ENCODE measurements around the gene TMBIM6. TPM values are rescaled to one million over a fixed set of nuclear protein-coding genes. Genes with fewer than 3 reads are reported as not detected.
"Not testable (repeated sequence)": the region's sequence is repeated elsewhere in the genome, so short reads cannot be mapped to it uniquely, and the experiment has no call there.

The TMBIM6 gene
- total and polyA plus RNA-seq, 7 experiments from 2014 or later, result 307 to 916 (median 392) TPM

DNA sequence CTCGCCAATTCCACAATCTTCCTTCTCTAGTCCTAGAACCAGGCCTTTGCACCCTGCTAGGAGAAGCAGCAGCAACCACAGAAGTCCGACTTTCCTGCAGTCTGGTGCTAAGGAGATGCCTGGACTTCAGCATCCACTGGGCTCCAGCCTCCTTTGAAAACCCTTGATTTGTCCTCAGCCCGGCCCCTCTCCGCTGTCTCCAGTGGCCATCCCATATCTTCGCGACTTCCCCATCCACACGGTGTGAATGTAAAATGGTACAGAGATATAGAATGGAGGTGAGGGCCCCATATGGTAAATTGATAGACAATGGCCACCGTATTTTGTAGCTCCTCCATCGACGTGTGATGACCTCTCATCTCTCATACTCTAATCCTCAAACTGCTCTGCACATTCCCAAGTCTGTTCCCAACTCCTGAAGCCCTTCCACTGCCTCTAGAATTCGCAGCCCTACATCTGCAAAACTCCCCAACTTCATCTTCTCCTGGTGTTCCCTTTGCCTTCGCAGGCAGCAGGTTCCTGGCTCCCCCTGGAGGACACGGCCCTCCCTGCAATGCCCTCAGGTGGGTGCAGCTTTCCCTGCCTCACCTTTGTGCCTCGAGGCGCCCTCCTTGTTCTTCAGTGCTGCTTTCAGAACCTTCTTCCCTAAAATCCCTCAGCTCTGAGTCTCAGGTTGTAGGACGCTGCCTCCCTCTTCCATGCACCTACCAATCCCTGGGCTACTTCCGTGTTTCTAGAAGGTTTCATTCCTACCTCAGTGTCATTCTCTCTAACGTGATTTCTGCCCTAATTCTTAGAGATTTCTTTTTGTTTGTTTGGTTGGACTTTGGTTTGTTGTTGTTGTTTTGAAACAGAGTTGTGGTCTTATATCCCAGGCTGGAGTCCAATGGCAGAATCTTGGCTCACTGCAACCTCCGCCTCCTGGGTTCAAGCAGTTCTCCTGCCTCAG is 36.7 kb downstream of the TMBIM6 start:
- CTCF ChIA-PET, result interaction anchor here (0.5 to 2.7 kb wide), 19 partner anchors 11 to 348 kb away, joined by 3 to 33 read pairs (median 4); partner anchors contain the start of genes BCDIN3D and TMBIM6

DNA sequence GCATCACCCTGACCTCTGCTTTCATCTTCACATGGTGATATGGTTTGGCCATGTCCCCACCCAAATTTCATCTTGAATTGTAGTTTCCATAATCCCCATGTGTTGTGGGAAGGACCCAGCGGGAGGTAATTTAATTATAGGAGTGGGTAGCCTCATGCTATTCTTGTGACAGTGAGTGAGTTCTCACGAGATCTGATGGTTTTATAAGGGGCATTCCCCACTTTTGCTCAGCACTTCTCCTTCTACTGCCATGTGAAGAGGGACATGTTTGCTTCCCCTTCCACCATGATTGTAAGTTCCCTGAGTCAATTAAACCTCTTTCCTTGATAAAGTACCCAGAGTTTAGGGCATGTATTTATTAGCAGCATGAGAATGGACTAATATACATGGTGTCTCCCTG is 38.2 kb downstream of the TMBIM6 start:
- H3K27me3 ChIP-seq (ENCODE audit: control insufficient read depth in 2 of 2, insufficient read depth in 2 of 2, low read length in 2 of 2), result peaks cover 0 to 8% of the 10 kb centered on the region in 2 donors
- peaks cover 6 to 40% (median 37%) of the 10 kb centered on the region in 5 donors for H3K27me3 Mint-ChIP-seq
- H3K9me3 ChIP-seq (ENCODE audit: control insufficient read depth in 2 of 3, low read length in 3 of 3), result no peaks in the 10 kb centered on the region
- intact Hi-C loops (cut with micrococcal nuclease), result loop anchor here (2.0 to 5.0 kb wide), 3 partner anchors 135 to 278 kb away; partner anchors contain the start of gene ASIC1 (in 2 of the 2)
- no peak overlapping the region for H3K4me3 ChIP-seq (ENCODE audit: low read length)
- peaks cover 10 to 21% (median 13%) of the 10 kb centered on the region in 7 donors for H3K4me1 Mint-ChIP-seq
- ChIA-PET CTCF (interaction anchor here (1.7 kb wide), 1 partner anchor 72 kb away, joined by 5 read pairs; no protein-coding TSS in a partner anchor), POLR2A (no interaction called here)
- ATAC-seq (no peak), DNase-seq (no peak)
- no peaks in the 10 kb centered on the region for H3K36me3 Mint-ChIP-seq
- H3K27ac ChIP-seq (ENCODE audit: low read depth, low read length), result no peak overlapping the region
- H3K36me3 ChIP-seq (ENCODE audit: control insufficient read depth in 2 of 3, insufficient read depth in 3 of 3, low read length in 3 of 3), result no peaks in the 10 kb centered on the region
- H3K9me3 Mint-ChIP-seq, result peaks cover 0 to 3% (median 0%) of the 10 kb centered on the region in 11 donors
- H3K4me3 Mint-ChIP-seq, result no peak overlapping the region
- peaks cover 0 to 8% of the 10 kb centered on the region in 2 donors for H3K4me1 ChIP-seq (ENCODE audit: control insufficient read depth in 2 of 2, insufficient read depth in 2 of 2, low read length in 2 of 2)
- no peak overlapping the region for H3K27ac Mint-ChIP-seq

More for the DNA sequence above, 36.7 kb downstream of the TMBIM6 start:
- H3K4me3 ChIP-seq (ENCODE audit: low read length), result no peak overlapping the region
- Mint-ChIP-seq H3K4me1 (peaks cover 10 to 17% (median 13%) of the 10 kb centered on the region in 7 donors), H3K27me3 (peaks cover 6 to 28% (median 24%) of the 10 kb centered on the region in 5 donors), H3K36me3 (no peaks in the 10 kb centered on the region), H3K27ac (peak overlapping the region in 3 of 9 donors; percentile 23 to 78 (median 60)), H3K4me3 (peak overlapping the region in 6 of 10 donors; percentile 14 to 51 (median 40)), H3K9me3 (peaks cover 0 to 3% (median 0%) of the 10 kb centered on the region in 11 donors)
- H3K27ac ChIP-seq (ENCODE audit: low read depth, low read length), result no peak overlapping the region
- no peaks in the 10 kb centered on the region for H3K9me3 ChIP-seq (ENCODE audit: control insufficient read depth in 2 of 3, low read length in 3 of 3)
- ATAC-seq (peak; percentile 82), DNase-seq (peak; percentile 60 to 78 (median 69))
- intact Hi-C loops (cut with micrococcal nuclease), result loop anchor here (1.0 to 5.0 kb wide), 9 partner anchors 15 to 279 kb away; partner anchors contain the start of genes ASIC1 (in 2 of the 2) and TMBIM6 (in 2 of the 2)
- peaks cover 0 to 8% of the 10 kb centered on the region in 2 donors for H3K27me3 ChIP-seq (ENCODE audit: control insufficient read depth in 2 of 2, insufficient read depth in 2 of 2, low read length in 2 of 2)
- no peaks in the 10 kb centered on the region for H3K36me3 ChIP-seq (ENCODE audit: control insufficient read depth in 2 of 3, insufficient read depth in 3 of 3, low read length in 3 of 3)
- H3K4me1 ChIP-seq (ENCODE audit: control insufficient read depth in 2 of 2, insufficient read depth in 2 of 2, low read length in 2 of 2), result peaks cover 0 to 8% of the 10 kb centered on the region in 2 donors
- POLR2A ChIA-PET, result interaction anchor here (1.1 to 2.2 kb wide), 5 partner anchors 15 to 107 kb away, joined by 3 to 19 read pairs (median 4); partner anchors contain the start of gene TMBIM6

DNA sequence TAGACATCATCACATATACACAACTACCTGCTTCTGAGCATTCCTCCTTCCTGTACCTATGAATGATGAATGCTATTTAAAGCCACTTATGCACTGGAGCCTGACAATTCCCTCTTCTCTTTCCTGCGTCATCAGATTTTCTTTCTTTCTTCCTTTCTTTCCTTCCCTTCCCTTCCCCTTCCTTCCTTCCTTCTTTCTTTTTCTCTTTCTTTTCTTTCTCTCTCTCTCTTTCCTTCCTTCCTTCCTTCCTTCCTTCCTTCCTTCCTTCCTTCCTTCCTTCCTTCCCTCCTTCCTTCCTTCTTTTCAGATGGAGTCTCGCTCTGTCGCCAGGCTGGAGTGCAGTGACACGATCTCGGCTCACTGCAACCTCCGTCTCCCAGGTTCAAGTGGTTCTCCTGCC is 39.6 kb downstream of the TMBIM6 start:
- POLR2A ChIA-PET, result interaction anchor here (0.7 to 1.6 kb wide), 3 partner anchors 40 to 97 kb away, joined by 3 to 4 read pairs (median 3); partner anchors contain the start of gene TMBIM6
- Mint-ChIP-seq H3K27me3 (peaks cover 6 to 45% (median 37%) of the 10 kb centered on the region in 5 donors), H3K4me1 (peaks cover 10 to 21% (median 13%) of the 10 kb centered on the region in 7 donors)
- H3K4me1 ChIP-seq (ENCODE audit: control insufficient read depth in 2 of 2, insufficient read depth in 2 of 2, low read length in 2 of 2); H3K4me3 ChIP-seq (ENCODE audit: low read length); H3K9me3 Mint-ChIP-seq; intact Hi-C loops (cut with micrococcal nuclease); ATAC-seq; H3K36me3 ChIP-seq (ENCODE audit: control insufficient read depth in 2 of 3, insufficient read depth in 3 of 3, low read length in 3 of 3); H3K27ac Mint-ChIP-seq; H3K27me3 ChIP-seq (ENCODE audit: control insufficient read depth in 2 of 2, insufficient read depth in 2 of 2, low read length in 2 of 2); H3K27ac ChIP-seq (ENCODE audit: low read depth, low read length); DNase-seq; H3K36me3 Mint-ChIP-seq; H3K4me3 Mint-ChIP-seq; H3K9me3 ChIP-seq (ENCODE audit: control insufficient read depth in 2 of 3, low read length in 3 of 3): not testable (repeated sequence)
- CTCF ChIA-PET, result interaction anchor here (0.6 to 1.0 kb wide), 4 partner anchors 18 to 211 kb away, joined by 3 to 5 read pairs (median 4); partner anchors contain the start of gene BCDIN3D

- H3K27ac Mint-ChIP-seq, result peak overlapping the region in 1 of 9 donors; percentile 65
- H3K9me3 Mint-ChIP-seq, result peaks cover 0 to 6% (median 4%) of the 10 kb centered on the region in 11 donors
- peaks cover 0 to 7% (median 0%) of the 10 kb centered on the region in 7 donors for H3K4me1 Mint-ChIP-seq
- H3K4me3 ChIP-seq (ENCODE audit: low read length), result no peak overlapping the region
- peaks cover 0 to 8% of the 10 kb centered on the region in 2 donors for H3K27me3 ChIP-seq (ENCODE audit: control insufficient read depth in 2 of 2, insufficient read depth in 2 of 2, low read length in 2 of 2)
- peaks cover 6 to 43% (median 30%) of the 10 kb centered on the region in 5 donors for H3K27me3 Mint-ChIP-seq
- ATAC-seq, result peak; percentile 76
- DNase-seq, result no peak
- POLR2A ChIA-PET, result no interaction called here
- no peaks in the 10 kb centered on the region for H3K36me3 ChIP-seq (ENCODE audit: control insufficient read depth in 2 of 3, insufficient read depth in 3 of 3, low read length in 3 of 3)
- no peaks in the 10 kb centered on the region for H3K4me1 ChIP-seq (ENCODE audit: control insufficient read depth in 2 of 2, insufficient read depth in 2 of 2, low read length in 2 of 2)
- no peaks in the 10 kb centered on the region for H3K9me3 ChIP-seq (ENCODE audit: control insufficient read depth in 2 of 3, low read length in 3 of 3)
- H3K4me3 Mint-ChIP-seq, result no peak overlapping the region
- H3K27ac ChIP-seq (ENCODE audit: low read depth, low read length), result no peak overlapping the region
- CTCF ChIA-PET, result no interaction called here
- intact Hi-C loops (cut with micrococcal nuclease), result no loop called here
- peaks cover 0 to 6% (median 5%) of the 10 kb centered on the region in 5 donors for H3K36me3 Mint-ChIP-seq
Observed at GRCh38 chr12:49783917-49784676, 42.7 kb downstream of the TMBIM6 start.

DNA sequence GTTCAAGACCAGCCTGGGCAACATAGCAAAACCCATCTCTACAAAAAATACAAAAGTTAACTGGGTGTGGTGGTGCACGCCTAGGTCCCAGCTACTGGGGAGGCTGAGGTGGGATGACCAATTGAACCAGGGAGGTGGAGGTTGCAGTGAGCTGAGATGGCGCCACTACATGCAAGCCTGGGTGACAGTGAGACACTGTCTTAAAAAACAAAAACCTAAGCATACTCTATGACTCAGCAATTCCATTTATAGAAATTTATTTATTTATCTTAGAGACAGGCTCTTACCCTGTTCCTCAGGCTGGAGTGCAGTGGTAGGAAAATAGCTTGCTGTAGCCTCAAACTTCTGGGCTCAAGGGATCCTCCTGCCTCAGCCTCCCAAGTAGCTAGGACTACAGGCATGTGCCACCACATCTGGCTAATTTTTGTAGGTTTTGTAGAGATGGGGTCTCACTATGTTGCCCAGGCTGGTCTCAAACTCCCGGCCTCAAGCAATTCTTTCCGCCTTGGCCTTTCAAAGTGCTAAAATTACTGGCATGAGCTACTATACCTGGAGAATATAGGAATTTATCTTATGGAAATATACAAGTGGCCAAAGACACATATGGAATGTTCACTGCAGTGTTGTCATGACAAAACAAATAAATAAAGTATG is 43.5 kb downstream of the TMBIM6 start:
- H3K4me1 Mint-ChIP-seq, result peaks cover 0 to 7% (median 0%) of the 10 kb centered on the region in 7 donors
- Histone ChIP-seq H3K4me3 (ENCODE audit: low read length) (no peak overlapping the region), H3K27me3 (ENCODE audit: control insufficient read depth in 2 of 2, insufficient read depth in 2 of 2, low read length in 2 of 2) (peaks cover 0 to 6% of the 10 kb centered on the region in 2 donors), H3K9me3 (ENCODE audit: control insufficient read depth in 2 of 3, low read length in 3 of 3) (no peaks in the 10 kb centered on the region), H3K4me1 (ENCODE audit: control insufficient read depth in 2 of 2, insufficient read depth in 2 of 2, low read length in 2 of 2) (no peaks in the 10 kb centered on the region), H3K27ac (ENCODE audit: low read depth, low read length) (no peak overlapping the region), H3K36me3 (ENCODE audit: control insufficient read depth in 2 of 3, insufficient read depth in 3 of 3, low read length in 3 of 3) (no peaks in the 10 kb centered on the region)
- H3K27ac Mint-ChIP-seq, result no peak overlapping the region
- H3K27me3 Mint-ChIP-seq, result peaks cover 6 to 37% (median 22%) of the 10 kb centered on the region in 5 donors
- DNase-seq (no peak), ATAC-seq (no peak)
- intact Hi-C loops (cut with micrococcal nuclease), result no loop called here
- CTCF ChIA-PET, result interaction anchor here (0.7 kb wide), 1 partner anchor 54 kb away, joined by 3 read pairs; no protein-coding TSS in a partner anchor
- peaks cover 0 to 6% (median 5%) of the 10 kb centered on the region in 5 donors for H3K36me3 Mint-ChIP-seq
- H3K4me3 Mint-ChIP-seq, result no peak overlapping the region
- peaks cover 0 to 6% (median 4%) of the 10 kb centered on the region in 11 donors for H3K9me3 Mint-ChIP-seq
- POLR2A ChIA-PET, result no interaction called here
